Nephron (organoid): ENCODE results near the gene AQP2.

Experiments
- H3K27ac Mint-ChIP-seq, 3 experiments: 2 replicates each; pipeline ENCODE4 v1.8.0; 2020; ENCODE audit warnings: mixed read lengths in 3 of 3, mild to moderate bottlenecking in 2 of 3, moderate library complexity in 1 of 3
- H3K27me3 Mint-ChIP-seq: 2 replicates; pipeline ENCODE4 v1.8.0; 2021; ENCODE audit warnings: low read depth, mild to moderate bottlenecking, moderate library complexity, mixed read lengths
- H3K36me3 Mint-ChIP-seq: 2 replicates; pipeline ENCODE4 v1.8.0; 2020; ENCODE audit warnings: low read depth, mixed read lengths
- H3K4me1 Mint-ChIP-seq: 2 replicates; pipeline ENCODE4 v1.8.0; 2020; ENCODE audit warnings: mixed read lengths
- H3K4me3 Mint-ChIP-seq, 3 experiments: 2 replicates each; pipeline ENCODE4 v1.8.0; 2020; ENCODE audit warnings: mild to moderate bottlenecking in 3 of 3, mixed read lengths in 3 of 3, moderate library complexity in 2 of 3
- H3K9me3 Mint-ChIP-seq: 2 replicates; pipeline ENCODE4 v1.8.0; 2020; ENCODE audit warnings: mixed read lengths
- CTCF ChIP-seq, 3 experiments: fragments of 200-600 bp; sonication (generic); IDR thresholded peaks; one replicate each; pipeline ENCODE4 v1.5.0; 2021; ENCODE audit warnings: antibody characterized with exemption in 3 of 3; ENCODE audit not compliant: unreplicated experiment in 3 of 3

The AQP2 gene

GRCh38 chr12:49979016-49979586 is 28.6 kb downstream of the AQP2 start:
- Mint-ChIP-seq H3K4me1 (peaks cover 57% of the 10 kb centered on the region), H3K9me3 (no peaks in the 10 kb centered on the region), H3K36me3 (no peaks in the 10 kb centered on the region), H3K4me3 (no peak overlapping the region), H3K27me3 (peaks cover 12% of the 10 kb centered on the region), H3K27ac (peak overlapping the region; percentile 75 to 91 (median 90))
- TF ChIP-seq CTCF (IDR thresholded peaks at IDR 0.05; ENCODE audit: unreplicated experiment in 3 of 3): no peak

GRCh38 chr12:49979791-49980190 is 29.3 kb downstream of the AQP2 start:
- TF ChIP-seq CTCF (IDR thresholded peaks at IDR 0.05; ENCODE audit: unreplicated experiment in 3 of 3): no peak
- Mint-ChIP-seq H3K4me1 (peaks cover 60% of the 10 kb centered on the region), H3K27me3 (peaks cover 11% of the 10 kb centered on the region), H3K4me3 (peak overlapping the region in 1 of 3 experiments; percentile 5), H3K9me3 (no peaks in the 10 kb centered on the region), H3K36me3 (no peaks in the 10 kb centered on the region), H3K27ac (peak overlapping the region; percentile 75 to 91 (median 90))

- no peaks in the 10 kb centered on the region for H3K36me3 Mint-ChIP-seq
- no peak for TF ChIP-seq CTCF (IDR thresholded peaks at IDR 0.05; ENCODE audit: unreplicated experiment in 3 of 3)
- H3K27me3 Mint-ChIP-seq: peaks cover 7% of the 10 kb centered on the region
- peak overlapping the region in 1 of 3 experiments; percentile 4 for H3K4me3 Mint-ChIP-seq
- H3K27ac Mint-ChIP-seq: peak overlapping the region; percentile 90 to 91 (median 91)
- no peaks in the 10 kb centered on the region for H3K9me3 Mint-ChIP-seq
- H3K4me1 Mint-ChIP-seq: peaks cover 65% of the 10 kb centered on the region
Observed at GRCh38 chr12:49980501-49981349, 30.2 kb downstream of the AQP2 start.

- no peak overlapping the region for H3K4me3 Mint-ChIP-seq
- no peak for TF ChIP-seq CTCF (IDR thresholded peaks at IDR 0.05; ENCODE audit: unreplicated experiment in 3 of 3)
Observed at GRCh38 chr12:49982246-49983087, 31.9 kb downstream of the AQP2 start.

GRCh38 chr12:49983892-49984291 is 33.4 kb downstream of the AQP2 start:
- H3K27me3 Mint-ChIP-seq: peaks cover 4% of the 10 kb centered on the region
- peaks cover 9% of the 10 kb centered on the region for H3K36me3 Mint-ChIP-seq
- H3K4me1 Mint-ChIP-seq: peaks cover 75% of the 10 kb centered on the region
- H3K27ac Mint-ChIP-seq: peak overlapping the region; percentile 82 to 93 (median 89)
- H3K4me3 Mint-ChIP-seq: peak overlapping the region; percentile 3 to 26 (median 4)
- TF ChIP-seq CTCF (IDR thresholded peaks at IDR 0.05; ENCODE audit: unreplicated experiment in 3 of 3): no peak
- H3K9me3 Mint-ChIP-seq: no peaks in the 10 kb centered on the region

More at GRCh38 chr12:49982246-49983087, 31.9 kb downstream of the AQP2 start:
- H3K27me3 Mint-ChIP-seq: peaks cover 4% of the 10 kb centered on the region
- H3K4me1 Mint-ChIP-seq: peaks cover 77% of the 10 kb centered on the region
- H3K36me3 Mint-ChIP-seq: peaks cover 7% of the 10 kb centered on the region
- no peaks in the 10 kb centered on the region for H3K9me3 Mint-ChIP-seq
- H3K27ac Mint-ChIP-seq: peak overlapping the region; percentile 90 to 91 (median 90)
